IPS-NIHi7 (cell line): Measurements from ENCODE around the gene A1CF.
A peak's percentile ranks its signal among the peaks of the same experiment; 100 is the strongest.

ENCODE experiments used
- DNase-seq: peaks from one replicate; pipeline ENCODE4 v3.0.0; 2012; ENCODE audit warnings: mixed read lengths; ENCODE audit errors: extremely low spot score

A1CF gene

DNA sequence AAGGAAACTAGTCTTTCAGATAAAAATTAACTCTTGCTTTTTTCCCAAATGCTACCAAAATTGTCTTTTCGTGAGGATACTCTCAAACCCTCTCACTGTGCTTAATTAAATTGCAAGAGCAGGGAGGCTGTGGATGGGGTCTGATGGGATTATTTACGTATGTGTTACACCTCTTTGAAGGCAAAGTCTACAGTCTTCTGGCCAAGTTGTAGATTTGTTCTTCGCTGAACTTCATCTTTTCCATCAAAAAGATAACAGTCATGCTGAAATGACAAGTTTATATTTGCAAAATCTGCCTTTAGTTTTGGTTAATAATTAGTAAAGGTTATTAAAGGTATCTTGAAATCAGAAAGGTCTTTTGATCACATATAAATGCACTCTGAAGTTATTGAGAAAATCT lies 22.7 kb downstream of the A1CF start:
- no peak for DNase-seq

DNA sequence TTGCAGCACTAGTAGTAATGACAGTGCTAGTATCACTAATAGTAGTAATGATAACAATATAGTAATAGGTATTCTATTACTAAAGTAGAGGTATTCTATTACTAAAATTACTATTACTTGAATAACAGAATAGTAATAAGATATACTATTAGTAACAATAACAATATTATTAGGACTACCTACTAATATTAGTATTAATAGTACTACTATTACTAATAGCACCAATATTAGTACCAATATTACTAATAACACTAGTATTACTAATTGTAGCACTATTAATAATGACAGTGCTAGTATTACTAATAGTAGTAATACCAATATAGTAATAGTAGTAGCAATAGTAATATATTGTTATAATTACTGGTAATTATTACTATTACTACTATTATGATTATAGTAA lies 24.1 kb downstream of the A1CF start:
- no peak for DNase-seq

DNA sequence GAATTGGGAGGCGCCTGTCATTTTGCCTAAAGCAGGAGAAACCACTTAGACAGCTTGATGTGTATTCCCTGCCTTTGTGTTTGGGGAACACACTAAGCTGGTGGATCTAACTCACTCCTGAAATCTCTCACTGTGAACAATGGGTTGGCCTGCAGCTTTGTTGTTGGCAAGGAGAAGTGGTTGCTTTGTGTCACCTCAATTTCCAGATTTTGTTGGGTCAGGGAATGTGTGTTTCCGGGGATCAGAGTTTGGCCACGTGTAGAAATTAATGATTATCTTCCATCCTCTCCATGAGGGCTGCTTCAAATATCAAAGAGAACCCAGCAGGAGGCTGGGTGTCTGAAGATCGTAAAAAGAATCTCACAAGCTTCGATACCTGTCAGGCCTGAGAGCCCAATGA lies 27.8 kb downstream of the A1CF start:
- DNase-seq = peak; percentile 21

DNA sequence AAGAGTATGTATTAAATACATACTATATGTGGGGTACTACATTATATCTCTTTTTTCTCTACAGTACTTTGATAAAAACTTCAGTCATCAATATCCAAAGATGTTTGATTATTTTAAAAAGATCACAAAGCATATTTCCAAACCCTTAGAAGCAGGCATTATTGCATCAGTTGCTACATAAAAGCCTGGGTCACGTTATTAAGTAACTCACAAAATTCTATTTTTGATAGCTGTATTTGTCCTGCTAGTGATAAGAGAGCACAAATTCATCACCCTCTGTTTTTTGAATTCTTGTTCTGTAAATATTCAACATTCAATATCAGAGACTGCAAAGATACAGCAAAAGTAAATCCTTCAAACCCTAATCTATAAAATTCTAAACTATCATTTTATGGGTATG lies 30.0 kb downstream of the A1CF start:
- no peak for DNase-seq

DNA sequence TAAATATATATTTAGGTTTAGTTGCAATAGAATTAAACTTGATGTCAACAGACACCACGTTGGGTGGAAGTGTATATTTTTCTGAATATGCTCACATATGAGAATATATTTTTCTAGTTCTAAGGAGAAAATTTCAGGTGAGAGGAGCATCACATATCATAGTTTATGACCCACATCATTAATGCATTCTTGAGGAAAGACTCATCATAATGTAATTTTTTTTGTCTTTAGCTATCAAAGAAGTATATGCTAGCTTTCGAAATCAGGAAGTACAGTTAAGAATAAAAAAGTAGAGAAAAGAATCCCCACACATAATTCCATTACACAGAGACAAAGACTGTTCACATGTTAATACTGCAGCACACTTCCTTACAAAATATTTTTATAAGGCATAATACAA lies 30.4 kb downstream of the A1CF start:
- DNase-seq = no peak

- no peak for DNase-seq
Measured at GRCh38 chr10:50853557-50853956, 31.9 kb downstream of the A1CF start.

DNA sequence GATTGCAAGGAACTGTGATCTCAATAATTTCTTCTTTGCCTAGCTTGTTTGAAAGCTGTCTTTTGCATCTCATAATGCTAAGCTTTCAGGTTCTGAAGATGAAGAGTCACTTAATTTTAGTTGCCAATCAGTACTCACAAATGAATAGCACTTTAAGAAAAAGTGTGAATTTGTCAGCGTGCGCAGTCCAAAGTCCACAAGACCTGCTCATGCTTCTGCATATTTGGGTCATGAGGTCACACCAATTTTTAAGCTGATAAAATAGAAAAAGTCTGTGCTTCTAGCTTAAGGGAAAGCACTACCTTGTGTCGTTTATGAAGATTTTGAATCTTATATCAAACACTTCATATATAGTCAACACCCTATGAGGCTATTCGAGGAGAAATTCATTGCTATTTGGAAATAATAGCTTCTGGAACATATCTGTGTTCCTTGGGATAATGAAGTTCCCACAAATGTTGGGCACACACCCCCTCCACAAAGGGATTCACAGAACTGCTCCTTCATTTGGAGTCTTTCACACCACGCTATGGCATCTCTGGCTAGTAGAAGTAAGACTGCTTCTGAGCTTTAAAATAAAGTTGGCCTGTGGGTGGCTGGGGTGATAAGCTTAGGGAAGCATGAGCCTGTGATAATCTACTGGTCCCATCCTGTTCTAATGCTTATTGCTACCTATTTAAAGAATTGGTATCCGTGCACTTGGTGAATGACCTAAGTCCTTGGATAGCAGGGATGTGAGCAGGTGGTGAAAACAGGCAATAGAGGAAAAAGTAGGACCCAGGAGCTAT lies 33.3 kb downstream of the A1CF start:
- no peak for DNase-seq

DNA sequence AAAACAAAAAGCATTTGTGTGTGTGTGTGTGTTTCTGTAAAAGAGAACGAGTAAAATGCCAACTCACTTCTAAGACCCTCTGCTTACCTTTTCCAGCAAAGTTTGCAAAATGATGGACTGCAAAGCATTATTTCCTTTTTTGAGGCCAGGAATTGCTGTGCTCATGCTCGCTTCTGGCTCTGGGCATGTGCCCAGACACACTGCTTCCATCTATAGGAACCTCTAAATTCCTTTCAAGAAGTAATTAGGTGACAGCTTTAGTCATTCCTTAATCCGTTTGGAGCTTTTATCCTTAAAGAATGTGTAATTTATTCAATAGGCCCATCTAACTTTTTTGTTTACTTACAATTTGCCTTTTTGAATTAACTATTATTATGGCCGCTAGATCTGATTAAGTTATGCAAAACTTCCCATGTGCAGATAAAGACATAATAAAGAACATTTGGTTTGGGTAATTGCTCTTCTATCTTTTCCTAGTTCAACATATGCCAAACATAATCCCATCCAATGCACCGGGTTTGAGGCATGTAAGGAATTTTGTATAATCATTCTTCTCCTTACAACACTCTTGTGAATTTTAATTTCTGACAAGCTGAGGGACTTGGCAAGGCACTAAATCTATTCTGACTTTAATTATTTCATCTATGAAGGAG lies 34.7 kb downstream of the A1CF start:
- no peak for DNase-seq

DNA sequence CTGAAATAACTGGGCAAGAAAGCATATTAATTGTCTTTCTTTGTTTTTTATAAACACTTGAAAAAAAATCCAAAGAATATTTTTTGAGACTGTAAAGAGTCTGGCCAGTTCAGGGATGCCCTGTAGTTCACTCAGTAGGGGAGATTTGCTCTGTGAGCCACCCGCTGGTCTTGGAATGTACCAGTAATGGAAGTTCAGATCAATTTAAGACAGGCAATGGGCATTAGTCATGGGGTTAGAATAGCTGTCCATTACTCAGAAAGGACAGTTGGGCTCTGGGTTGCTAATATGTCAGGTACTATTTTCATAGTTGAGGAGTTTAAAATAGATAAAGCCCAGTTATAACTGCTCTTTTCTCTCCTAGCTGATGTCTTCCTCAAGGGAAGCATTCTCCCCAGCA lies 38.7 kb downstream of the A1CF start:
- DNase-seq = peak; percentile 16

GRCh38 chr10:50837095-50837494 lies 48.3 kb downstream of the A1CF start:
- DNase-seq = no peak

DNA sequence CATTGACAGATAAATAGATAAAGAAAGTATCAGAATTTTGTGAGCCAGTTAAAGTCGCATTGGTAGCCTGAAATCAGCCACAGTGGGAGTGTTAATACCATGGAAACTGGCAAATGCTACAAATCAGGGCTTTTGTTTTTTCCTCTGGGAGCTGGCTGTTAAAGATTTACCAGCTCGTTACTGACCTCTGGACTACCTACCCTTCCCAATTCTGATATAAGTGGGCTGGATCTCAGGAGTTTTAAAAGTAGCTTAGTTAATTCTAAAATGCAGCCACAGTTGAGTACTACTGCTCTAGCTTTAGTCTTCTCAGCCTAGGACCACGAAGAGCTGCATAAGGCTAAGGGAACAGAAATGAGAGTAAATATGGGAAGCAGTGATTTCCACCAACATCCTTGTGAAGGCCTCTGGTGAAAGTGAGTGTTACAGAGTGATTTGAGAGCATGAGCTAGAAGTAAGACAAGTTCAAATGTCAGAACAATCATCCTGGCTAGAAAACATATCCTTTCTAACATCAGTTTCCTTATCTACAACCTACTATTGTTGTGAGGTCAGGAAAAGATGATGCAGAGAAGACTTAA lies 53.2 kb downstream of the A1CF start:
- DNase-seq = no peak

GRCh38 chr10:50830066-50830465 lies 55.4 kb downstream of the A1CF start:
- DNase-seq = no peak

- DNase-seq = no peak
Measured at GRCh38 chr10:50824782-50825181, 60.6 kb downstream of the A1CF start.

DNA sequence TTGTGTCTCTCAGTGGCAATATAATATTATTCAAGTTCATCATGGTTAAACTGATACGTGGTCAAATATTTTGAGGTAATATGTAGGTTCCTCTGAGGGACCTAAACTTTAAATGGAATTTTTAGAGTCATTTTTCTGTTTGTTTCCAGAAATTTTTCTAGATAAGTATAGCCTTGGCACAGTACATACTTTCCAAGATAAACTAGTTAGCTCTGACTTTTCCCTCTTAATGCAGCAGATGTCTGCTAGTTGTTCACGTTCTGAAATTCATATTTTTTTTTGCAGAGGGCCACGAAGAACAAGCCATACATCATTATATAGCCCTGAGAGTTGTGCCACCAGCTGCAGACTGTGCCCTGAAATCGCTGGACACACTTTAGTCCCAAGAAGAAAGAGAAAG lies 61.6 kb downstream of the A1CF start:
- DNase-seq = no peak

DNA sequence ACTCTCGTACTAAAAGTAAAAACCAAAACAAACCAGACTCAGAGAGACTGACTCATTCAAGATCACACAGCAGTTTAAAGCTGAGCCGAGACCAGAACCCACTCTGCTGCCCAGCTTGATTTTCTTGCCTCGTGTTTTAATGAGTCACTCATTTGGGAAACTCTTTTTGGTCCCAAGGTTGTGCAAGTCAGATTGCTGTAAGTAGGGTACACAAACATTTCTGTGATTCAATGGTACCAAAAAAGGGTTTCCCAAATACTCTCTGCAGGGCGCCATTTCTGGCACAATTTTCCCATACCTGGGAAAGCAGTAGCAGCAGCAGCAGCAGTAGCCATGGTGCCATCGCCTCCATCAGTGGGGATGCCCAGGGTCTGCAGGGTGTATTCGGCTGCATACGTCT lies 75.8 kb downstream of the A1CF start:
- no peak for DNase-seq

GRCh38 chr10:50807851-50808776 lies 77.3 kb downstream of the A1CF start:
- DNase-seq = no peak

- DNase-seq = no peak
Measured at GRCh38 chr10:50805981-50806622, 79.3 kb downstream of the A1CF start.

DNA sequence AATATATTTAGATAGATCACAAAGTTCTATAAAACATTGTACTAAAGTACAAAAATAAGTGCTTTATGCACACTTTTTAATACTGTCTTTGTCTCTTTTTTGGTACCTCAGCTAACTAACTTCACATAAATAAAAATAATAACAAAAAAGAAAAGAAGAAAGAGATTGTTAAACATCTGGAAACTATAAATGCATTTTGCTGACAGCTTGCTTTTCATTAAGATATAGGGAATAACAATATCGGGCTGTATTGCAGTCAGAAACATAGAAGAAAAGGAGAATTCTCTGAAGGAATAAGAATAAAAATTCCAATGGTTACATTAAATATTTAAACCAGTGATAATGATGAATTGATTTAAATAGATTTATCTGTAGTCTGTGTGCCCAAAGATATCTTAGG lies 85.8 kb downstream of the A1CF start:
- DNase-seq = no peak

GRCh38 chr10:50798297-50798696 lies 87.1 kb downstream of the A1CF start:
- no peak for DNase-seq

- no peak for DNase-seq
Measured at GRCh38 chr10:50796693-50797092, 88.7 kb downstream of the A1CF start.

DNA sequence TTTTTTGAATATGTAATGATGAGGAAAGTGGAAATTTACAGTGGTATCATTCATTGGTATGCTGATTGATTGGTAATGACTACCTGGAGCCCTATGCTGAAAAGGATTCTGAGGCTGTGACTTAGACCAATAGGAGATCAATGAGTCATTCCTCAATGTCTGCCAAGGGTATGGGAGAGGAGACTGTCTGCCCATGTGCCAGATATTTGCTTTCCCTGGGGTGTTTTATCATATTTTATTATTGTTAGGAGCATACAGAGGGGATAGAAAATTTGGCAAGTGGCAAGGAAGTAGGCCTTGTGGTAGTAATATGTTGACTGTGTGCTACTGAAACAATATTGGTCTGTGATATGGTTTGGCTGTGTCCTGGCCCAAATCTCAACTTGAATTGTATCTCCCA lies 90.9 kb downstream of the A1CF start:
- no peak for DNase-seq
